DMS153 treated with DMSO at 0.1 percent for 48 hours (cell line): ENCODE results near the gene TMEM239.
A peak's percentile ranks its signal among the peaks of the same experiment; 100 is the strongest.
"Not testable (repeated sequence)": the region's sequence is repeated elsewhere in the genome, so short reads cannot be mapped to it uniquely, and the experiment has no call there.

Source experiments
- DNase-seq: peaks from one replicate; lab custom pipeline; 2025; ENCODE audit not compliant: unreplicated experiment; lab: John Stamatoyannopoulos, UW

The TMEM239 gene

DNA sequence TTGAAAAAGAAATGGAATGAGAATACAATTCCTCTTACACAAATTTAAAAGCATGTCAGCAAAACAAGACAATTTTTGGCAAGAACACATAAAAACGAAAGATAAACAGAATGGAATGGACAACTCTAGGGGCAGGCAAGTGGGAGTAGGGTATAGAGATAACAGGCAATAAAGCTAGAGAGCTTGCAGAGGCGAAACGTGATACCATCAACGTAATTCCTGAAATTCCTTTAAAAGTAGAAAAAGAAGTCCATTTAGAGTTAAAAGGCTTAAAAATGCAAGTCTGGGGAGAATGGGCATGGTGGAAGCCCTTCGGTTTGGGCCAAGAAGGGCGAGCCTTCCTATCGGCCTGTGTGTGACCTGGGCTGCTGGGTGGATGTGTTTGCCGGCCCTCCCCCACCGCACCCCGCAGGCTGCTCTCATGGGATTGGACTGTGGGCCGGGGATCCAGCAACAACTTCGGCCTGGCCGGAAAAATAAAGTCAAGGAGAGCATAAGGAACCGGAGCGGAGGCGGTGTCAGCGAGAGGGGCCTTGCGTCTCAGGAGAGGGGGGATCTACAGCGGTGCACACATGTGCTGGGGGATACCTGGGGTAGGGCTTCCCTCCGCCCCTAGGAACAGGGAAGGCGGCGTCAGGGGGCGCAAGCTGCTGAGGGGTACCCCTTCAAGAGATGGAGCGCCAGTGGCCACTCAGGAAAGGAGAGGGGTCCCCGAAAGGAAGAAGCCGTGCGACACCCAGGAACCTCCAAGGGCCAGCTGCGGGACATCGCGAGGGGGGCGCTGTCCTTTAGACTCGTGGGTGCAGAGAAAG is 4.1 kb downstream of the TMEM239 start:
- no peak for DNase-seq

DNA sequence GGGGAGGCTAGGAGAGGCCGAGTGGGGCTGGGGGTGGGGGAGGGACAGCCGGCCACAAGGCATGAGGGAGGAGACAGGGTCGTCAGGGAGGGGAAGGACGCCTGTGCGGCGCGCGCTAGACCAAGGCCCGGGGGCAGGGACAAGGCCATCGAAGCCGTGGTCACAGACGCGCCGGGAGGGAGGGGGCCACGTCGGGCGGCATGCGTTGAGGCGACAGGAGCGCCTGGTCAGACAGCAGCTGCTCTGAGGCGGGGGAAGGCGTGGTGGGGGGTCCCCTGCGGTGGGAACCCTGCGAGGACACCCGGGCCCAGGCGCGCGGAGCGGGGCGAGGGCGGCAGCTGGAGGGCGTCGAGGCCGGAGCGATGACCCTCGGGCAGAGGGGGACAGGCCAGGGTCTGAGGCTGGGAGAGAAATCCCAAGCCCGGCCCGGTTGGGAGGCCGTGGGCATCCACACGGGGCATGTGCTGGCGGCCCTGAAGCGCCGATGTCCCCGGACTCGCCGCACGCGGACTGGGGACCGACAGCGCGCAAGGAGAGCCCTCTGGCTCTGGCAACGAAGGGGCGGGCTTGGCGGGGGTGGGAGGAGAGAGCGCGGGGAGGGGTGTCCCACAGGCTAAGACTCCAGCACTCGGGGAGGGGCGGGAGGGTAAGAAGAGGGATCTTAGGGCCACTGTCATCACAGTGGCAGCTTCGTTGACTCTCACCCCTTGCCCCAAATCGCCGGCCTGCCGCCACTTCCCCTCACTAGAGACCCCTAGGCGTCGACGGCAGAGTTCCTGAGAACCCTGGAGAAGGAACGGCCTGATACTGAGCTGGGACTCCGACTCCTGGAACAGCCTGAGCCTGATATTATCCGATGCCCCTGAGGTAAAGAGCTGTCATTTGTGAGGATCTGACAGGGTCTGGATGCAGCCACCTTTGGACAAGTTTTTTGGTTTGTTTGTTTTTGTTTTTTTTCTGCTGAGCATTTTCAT is 5.0 kb downstream of the TMEM239 start:
- DNase-seq = no peak

DNA sequence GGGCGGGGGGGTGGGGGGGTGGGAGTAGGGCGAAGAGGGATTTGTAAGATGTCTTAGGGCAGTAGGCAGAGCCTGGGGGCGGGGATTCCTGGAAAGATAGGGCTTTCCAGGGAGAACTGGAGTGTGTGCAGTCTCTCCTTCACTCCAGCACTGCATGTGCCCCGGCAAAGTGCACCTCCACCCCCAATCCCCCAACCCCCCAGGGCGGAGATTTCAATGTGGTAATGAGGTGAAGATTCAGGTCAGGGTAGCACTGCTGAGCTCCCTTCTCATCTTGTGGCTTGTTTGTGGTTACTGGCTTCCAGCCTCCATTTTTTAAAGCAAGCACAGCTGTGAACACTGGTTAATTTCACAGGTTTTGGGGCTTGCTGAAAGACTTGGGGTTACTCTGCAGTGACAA is 5.9 kb downstream of the TMEM239 start:
- DNase-seq = no peak

GRCh38 chr20:2825761-2826160 is 9.6 kb downstream of the TMEM239 start:
- no peak for DNase-seq

GRCh38 chr20:2826655-2827054 is 10.5 kb downstream of the TMEM239 start:
- no peak for DNase-seq

DNA sequence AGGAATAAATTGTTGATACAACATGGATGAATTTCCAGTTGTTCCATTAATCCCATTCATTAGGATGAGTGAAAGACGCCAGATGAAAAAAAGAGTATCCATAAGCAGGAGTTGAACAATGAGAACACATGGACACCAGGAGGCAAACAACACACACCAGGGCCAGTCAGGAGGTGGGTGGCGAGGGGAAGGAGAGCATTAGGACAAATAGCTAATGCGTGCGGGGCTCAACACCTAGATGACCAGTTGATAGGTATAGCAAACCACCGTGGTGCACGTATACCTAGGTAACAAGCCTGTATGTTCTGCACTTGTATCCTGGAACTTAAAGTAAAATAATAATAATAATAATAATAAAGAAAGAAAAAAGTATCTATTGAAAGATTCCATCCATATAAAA is 13.2 kb downstream of the TMEM239 start:
- DNase-seq = no peak

- not testable (repeated sequence) for DNase-seq
These were observed 15.0 kb downstream of the TMEM239 start for GRCh38 chr20:2831206-2831605.

DNA sequence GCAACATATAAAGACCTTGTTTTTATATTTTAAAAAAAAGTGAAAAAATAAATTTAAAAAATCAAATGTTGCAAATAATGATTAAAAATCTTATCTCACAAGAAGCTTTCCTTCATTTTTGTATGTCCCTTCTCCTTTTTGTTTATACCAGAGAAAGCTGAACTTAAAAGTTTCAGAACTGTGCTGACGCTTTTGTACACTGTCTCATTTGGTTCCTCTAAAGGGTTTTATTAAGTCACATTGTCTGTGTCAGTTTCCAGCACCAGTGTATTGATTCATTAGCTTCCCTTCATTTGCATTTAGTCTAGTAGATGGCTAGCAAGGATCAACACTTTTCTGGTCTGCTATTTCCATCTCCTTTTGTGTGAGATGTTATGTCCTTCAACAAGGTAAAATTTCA is 17.6 kb downstream of the TMEM239 start:
- no peak for DNase-seq

DNA sequence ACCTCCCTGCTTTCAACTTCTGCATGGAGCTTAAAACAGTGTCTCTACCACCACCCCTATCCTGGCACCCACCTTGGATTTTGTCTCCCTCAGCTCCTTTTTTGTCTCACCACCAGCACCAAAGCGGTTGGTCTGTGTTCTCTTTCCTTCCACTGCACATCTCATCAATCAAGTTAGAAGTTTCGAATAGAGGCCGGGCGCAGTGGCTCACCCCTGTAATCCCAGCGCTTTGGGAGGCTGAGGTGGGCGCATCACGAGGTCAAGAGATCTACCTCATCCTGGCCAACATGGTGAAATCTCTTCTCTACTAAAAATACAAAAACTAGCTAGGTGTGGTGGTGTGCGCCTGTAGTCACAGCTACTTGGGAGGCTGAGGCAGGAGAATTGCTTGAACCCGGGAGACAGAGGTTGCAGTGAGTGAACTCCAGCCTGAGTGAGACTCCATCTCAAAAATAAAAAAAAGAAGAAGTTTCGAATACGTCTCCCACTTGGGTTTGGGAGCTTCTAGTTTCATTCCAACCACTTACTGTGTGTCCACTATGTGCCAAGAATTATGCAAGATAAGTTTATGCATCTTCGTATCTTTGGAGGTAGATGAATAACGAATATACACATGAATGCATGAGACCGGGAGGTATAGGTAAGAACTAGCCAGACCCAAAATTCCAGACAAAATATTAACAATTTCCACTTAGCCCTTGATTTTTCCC is 18.4 kb downstream of the TMEM239 start:
- no peak for DNase-seq

DNA sequence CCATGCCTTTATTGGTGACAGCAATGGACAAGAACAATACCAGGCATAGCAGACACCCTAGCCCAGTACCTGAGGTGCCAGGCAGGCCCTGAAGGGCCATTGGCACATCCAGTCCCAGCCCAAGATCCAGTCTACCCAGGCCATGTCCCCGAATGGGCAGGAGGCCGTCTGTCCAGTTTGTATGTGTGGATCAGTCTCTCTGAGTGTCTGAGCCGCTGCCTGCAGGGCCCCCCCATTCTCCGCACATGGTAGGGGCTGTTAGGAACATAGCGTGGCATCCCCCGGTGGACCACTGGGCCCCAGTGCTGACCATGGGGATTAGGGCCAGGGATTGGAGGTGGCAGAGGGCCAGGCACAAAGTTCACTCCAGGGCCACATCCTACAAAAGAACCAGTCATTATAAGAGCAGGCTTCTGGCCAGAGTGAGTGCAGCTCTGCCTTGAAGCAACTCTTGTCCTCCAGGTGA is 19.2 kb downstream of the TMEM239 start:
- DNase-seq = no peak

DNA sequence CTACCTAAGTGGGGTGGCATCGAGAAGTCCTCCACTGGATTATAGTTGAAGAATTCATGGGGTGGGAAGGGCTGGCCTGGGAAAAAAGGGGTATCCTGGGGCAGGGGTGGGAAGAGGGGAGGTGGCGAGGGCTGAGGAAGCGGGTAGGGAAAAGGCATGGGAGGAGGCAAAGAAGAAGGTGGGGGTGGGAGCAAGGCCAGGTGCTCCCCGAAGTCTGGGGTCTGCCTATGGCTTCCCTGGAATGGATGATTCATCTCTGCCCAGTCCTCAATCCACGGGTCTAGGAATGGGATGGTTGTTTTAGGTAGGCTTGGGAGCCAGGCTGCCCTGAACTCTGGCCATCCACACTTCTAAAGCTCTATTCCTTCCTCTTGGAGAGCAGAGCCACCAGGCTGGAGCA is 19.9 kb downstream of the TMEM239 start:
- DNase-seq = no peak

GRCh38 chr20:2837221-2837960 is 21.2 kb downstream of the TMEM239 start:
- DNase-seq = no peak

- DNase-seq = no peak
These were observed 22.1 kb downstream of the TMEM239 start for GRCh38 chr20:2838170-2838797.

- no peak for DNase-seq
These were observed 22.9 kb downstream of the TMEM239 start for GRCh38 chr20:2838847-2839671.

DNA sequence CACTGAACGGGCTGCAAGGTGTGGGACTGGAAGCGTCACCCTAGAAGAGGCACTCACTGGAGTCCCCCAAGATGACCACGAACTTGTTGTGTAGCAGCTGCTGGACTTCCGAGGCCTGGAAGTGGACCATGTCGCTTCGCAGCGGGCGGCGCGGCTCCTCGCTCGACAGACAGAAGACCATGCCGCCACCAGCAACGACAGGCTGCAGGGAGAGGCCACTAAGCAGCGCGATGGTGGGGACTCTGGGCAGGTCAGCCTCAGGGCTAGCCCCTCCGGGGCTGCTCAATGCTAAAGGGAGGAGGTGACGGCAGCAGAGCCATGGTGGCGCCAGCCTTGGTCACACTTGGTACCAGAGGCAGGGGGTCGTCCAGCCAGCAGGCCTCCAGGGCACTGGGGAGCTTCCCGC is 23.6 kb downstream of the TMEM239 start:
- no peak for DNase-seq

DNA sequence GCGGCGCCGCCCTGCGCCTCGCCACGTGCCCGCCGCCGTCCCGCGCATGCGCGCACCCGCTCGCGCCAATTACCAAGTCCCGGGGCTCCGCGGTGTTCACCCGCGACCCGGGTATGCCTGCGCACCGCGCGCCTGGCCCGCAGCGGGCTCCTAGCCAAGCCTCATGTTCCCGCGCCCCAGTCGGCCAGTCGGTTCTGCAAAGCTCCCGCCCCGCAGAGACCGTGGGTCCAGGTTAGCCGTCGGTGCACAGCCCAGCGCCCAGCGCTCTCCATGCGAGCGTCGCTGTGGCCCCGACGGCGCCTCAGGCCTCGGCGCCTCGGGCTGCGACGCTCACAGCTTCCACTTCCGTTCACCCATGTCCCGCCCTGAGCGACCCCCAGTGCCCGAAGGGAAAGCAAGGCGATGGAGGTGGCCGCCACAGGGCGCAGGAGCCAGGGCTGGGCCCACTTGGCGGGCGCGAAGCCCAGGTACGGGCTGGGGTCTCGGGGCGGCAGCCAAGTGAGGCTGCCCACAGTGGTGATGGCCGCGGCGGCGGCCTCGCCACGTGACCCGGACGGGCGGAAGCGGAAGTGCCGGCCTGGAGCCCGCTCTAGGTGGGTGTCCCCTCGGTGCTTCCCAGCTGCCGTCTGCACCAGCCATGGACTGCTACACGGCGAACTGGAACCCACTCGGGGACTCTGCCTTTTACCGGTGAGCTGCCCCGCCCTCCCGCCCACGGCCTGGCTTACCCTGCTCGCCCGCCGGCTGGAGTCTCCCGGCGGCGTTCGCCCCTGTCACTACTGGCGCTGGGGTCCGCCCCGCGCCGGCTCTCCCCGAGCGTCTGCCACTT is 24.2 kb downstream of the TMEM239 start, which contains the start of the genes PCED1A and VPS16:
PCED1A (minus strand) TSS at position 518 of the 829 bp plus-strand sequence. CDS start 743 bp downstream, outside the sequence.
VPS16 (plus strand) TSS at position 608 of the 829 bp plus-strand sequence; CDS start at position 638, 30 bp downstream.
- peak; percentile 40 for DNase-seq

DNA sequence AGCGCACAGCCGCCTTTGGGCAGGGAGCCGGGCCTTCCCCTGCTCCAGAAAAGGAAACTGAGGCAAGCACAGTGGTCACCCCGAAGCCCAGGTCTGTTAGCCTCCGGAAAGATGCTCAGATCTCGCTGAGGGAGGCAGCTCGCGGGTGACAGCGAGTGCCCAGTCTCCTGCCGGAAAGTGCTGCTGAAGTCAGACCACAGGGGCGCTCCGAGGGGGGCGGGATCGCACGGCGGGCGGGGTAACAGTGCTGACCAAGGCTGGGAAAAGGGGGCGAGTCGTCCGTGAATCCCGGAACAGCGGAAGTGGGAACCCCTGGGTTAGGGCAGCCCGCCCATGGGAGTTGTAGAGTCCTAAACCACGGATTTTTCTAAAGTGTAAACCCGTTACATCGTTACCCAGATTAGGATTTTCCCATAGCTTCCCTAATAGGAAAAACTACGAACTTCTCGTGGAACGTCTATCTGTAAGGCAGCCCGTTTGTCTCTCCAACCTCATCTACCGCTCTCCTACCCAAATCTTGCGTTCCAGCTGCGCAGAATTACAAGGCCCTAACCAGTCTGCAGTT is 24.9 kb downstream of the TMEM239 start:
- no peak for DNase-seq

DNA sequence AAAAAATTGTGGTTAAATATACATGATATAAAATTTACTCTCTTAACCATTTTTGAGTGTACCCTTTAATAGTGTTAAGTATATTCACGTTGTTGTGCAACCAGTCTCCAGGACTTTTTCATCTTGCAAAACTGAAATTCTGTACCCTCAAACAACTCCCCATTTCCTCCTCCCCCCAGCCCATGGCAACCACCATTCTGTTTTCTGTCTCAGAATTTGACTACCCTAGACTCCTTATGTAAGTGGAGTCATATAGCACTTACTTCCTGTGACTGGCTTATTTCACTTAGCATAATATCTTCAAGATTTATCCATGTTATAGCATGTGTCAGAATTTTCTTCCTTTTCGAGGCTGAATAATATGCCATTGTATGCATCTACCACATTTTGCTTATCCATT is 29.4 kb downstream of the TMEM239 start:
- no peak for DNase-seq
